ENCODE data around the gene ARID1B.

Gene ARID1B

DNA sequence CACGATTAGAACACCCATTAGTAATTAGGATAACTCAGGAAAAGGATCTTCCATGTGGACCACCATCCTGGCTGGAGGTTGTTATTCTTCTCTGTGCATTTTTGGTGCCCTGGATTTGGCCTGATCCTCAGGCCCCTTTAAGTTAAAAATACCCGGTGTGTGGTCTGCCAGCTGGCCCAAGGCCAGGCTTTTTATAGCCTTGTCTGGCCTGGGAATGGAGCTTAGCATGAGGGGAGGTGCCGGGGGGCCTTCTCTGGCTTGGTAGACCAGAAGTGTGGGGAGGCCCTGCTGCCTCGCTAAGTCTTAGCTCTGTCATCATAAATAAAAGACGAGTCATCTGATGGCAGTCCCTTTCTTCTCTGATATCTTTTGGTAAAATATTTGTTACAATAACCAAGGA, 71.4 kb downstream of the ARID1B start:
- no peak for DNase-seq (ENCODE audit: low spot score)
- no peaks in the 10 kb centered on the region for H3K9me3 ChIP-seq (ENCODE audit: severe bottlenecking)
- no peaks in the 10 kb centered on the region for H3K27me3 ChIP-seq (ENCODE audit: insufficient read depth, poor library complexity, severe bottlenecking)
- no peak for ATAC-seq (ENCODE audit: low read depth)
- no peak overlapping the region for H3K4me3 ChIP-seq (ENCODE audit: severe bottlenecking)
- H3K4me1 ChIP-seq (ENCODE audit: insufficient read depth, poor library complexity, severe bottlenecking), result peaks cover 14% of the 10 kb centered on the region
- TF ChIP-seq CTCF (IDR thresholded peaks at IDR 0.05; ENCODE audit: poor library complexity, severe bottlenecking), result no peak
- H3K36me3 ChIP-seq (ENCODE audit: low read depth), result no peaks in the 10 kb centered on the region
- H3K27ac ChIP-seq (ENCODE audit: poor library complexity, severe bottlenecking), result no peak overlapping the region

DNA sequence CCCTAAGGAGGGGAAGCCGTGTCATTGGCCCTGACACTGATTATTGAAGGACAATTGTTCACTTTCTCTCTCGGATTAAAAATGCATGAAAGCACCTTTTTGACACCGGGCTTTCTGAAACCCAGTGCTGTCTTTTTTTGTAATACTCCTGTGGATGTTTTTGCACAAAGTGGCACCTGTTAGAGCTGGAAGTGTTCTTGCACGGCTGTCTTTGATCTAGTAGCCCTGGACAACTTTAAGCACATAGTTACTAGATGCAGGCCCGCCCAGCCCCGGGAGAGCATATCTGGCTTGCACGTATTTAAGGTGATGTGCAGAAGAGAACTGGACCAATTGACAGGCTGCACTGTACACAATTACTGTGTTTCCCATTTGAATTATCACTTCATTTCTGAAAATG, 72.6 kb downstream of the ARID1B start:
- Histone ChIP-seq H3K27ac (ENCODE audit: poor library complexity, severe bottlenecking) (no peak overlapping the region), H3K4me3 (ENCODE audit: severe bottlenecking) (no peak overlapping the region)

GRCh38 chr6:156850353-156850752, 73.2 kb downstream of the ARID1B start:
- peaks cover 8% of the 10 kb centered on the region for H3K4me1 ChIP-seq (ENCODE audit: insufficient read depth, poor library complexity, severe bottlenecking)
- no peak for DNase-seq (ENCODE audit: low spot score)

More for the DNA sequence above, 72.6 kb downstream of the ARID1B start:
- Histone ChIP-seq H3K36me3 (ENCODE audit: low read depth) (no peaks in the 10 kb centered on the region), H3K27me3 (ENCODE audit: insufficient read depth, poor library complexity, severe bottlenecking) (no peaks in the 10 kb centered on the region), H3K9me3 (ENCODE audit: severe bottlenecking) (no peaks in the 10 kb centered on the region), H3K4me1 (ENCODE audit: insufficient read depth, poor library complexity, severe bottlenecking) (peaks cover 14% of the 10 kb centered on the region)
- no peak for TF ChIP-seq CTCF (IDR thresholded peaks at IDR 0.05; ENCODE audit: poor library complexity, severe bottlenecking)
- ATAC-seq (ENCODE audit: low read depth), result no peak
- DNase-seq (ENCODE audit: low spot score), result no peak

DNA sequence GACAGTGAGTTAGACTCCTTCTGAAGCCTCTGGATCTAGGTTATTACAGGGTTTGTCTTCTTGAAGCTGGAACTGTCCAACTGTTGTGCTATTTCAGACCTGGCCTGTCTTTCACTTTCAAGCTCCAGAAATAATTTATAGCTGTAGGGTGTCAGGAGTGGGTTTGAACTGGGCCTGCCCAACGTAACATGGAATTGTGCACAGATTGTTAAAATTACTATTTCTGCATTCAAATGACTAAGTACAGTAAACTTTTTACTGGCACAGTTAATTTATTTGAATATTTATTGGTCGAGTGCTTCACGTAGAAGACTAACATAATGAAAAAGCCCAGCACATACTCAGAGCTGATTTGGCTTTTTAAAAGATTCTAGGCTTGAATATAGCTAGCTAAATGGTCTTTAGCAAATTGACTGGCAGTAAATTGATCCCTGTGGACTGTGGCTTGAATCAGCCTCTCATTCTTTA, 74.3 kb downstream of the ARID1B start:
- ATAC-seq (ENCODE audit: low read depth) (no peak), DNase-seq (ENCODE audit: low spot score) (no peak)
- H3K27me3 ChIP-seq (ENCODE audit: insufficient read depth, poor library complexity, severe bottlenecking), result no peaks in the 10 kb centered on the region
- H3K4me1 ChIP-seq (ENCODE audit: insufficient read depth, poor library complexity, severe bottlenecking), result peaks cover 8% of the 10 kb centered on the region
- no peak overlapping the region for H3K4me3 ChIP-seq (ENCODE audit: severe bottlenecking)
- no peaks in the 10 kb centered on the region for H3K9me3 ChIP-seq (ENCODE audit: severe bottlenecking)
- H3K36me3 ChIP-seq (ENCODE audit: low read depth), result no peaks in the 10 kb centered on the region
- no peak overlapping the region for H3K27ac ChIP-seq (ENCODE audit: poor library complexity, severe bottlenecking)
- TF ChIP-seq CTCF (IDR thresholded peaks at IDR 0.05; ENCODE audit: poor library complexity, severe bottlenecking), result no peak

More at GRCh38 chr6:156850353-156850752, 73.2 kb downstream of the ARID1B start:
- H3K36me3 ChIP-seq (ENCODE audit: low read depth), result no peaks in the 10 kb centered on the region
- no peak overlapping the region for H3K4me3 ChIP-seq (ENCODE audit: severe bottlenecking)
- H3K27ac ChIP-seq (ENCODE audit: poor library complexity, severe bottlenecking), result no peak overlapping the region
- H3K27me3 ChIP-seq (ENCODE audit: insufficient read depth, poor library complexity, severe bottlenecking), result no peaks in the 10 kb centered on the region
- no peaks in the 10 kb centered on the region for H3K9me3 ChIP-seq (ENCODE audit: severe bottlenecking)
- TF ChIP-seq CTCF (IDR thresholded peaks at IDR 0.05; ENCODE audit: poor library complexity, severe bottlenecking), result no peak
- no peak for ATAC-seq (ENCODE audit: low read depth)

DNA sequence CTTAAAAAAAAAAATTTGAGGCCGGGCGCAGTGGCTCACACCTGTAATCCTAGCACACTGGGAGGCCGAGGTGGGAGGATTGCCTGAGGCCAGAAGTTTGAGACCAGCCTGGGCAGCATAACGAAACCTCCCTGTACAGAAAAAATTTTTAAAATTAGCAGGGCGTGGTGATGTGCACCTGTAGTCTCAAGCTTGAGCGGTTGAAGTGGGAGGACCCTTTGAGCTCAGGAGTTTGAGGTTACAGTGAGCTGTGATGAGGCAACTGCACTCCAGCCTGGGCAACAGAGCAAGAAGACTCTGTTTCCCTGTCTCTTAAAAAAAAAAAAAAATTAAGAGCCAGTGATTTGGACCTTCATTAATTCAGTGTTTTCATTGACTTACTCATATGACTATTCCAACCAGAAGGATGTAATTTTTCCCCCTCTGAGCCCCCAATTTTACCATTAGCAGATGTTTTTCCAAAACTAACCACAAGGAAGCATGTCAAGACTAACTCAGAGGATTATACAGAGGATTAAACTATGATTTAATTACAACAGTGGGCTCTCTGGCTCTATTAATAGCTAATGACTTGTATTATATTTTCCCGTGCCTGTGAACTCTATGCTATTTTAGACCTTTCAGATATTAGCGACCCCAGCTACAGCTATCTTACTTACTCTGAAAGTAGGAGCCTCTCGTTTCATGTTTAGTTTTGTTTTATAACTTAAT, 75.1 kb downstream of the ARID1B start:
- Histone ChIP-seq H3K9me3 (ENCODE audit: severe bottlenecking) (no peaks in the 10 kb centered on the region), H3K4me1 (ENCODE audit: insufficient read depth, poor library complexity, severe bottlenecking) (peaks cover 8% of the 10 kb centered on the region), H3K36me3 (ENCODE audit: low read depth) (no peaks in the 10 kb centered on the region), H3K4me3 (ENCODE audit: severe bottlenecking) (no peak overlapping the region), H3K27me3 (ENCODE audit: insufficient read depth, poor library complexity, severe bottlenecking) (no peaks in the 10 kb centered on the region), H3K27ac (ENCODE audit: poor library complexity, severe bottlenecking) (no peak overlapping the region)
- TF ChIP-seq CTCF (IDR thresholded peaks at IDR 0.05; ENCODE audit: poor library complexity, severe bottlenecking), result no peak
- DNase-seq (ENCODE audit: low spot score), result no peak
- no peak for ATAC-seq (ENCODE audit: low read depth)
